SHP77 treated with DMSO at 0.1 percent for 48 hours (cell line): Measurements from ENCODE around the gene PRKAG2.
"Not testable (repeated sequence)": the region's sequence is repeated elsewhere in the genome, so short reads cannot be mapped to it uniquely, and the experiment has no call there.

Experiments used
- DNase-seq: peaks from one replicate; lab custom pipeline; 2025; lab: John Stamatoyannopoulos, UW

PRKAG2 gene

GRCh38 chr7:151884312-151885201, 7.6 kb upstream of the PRKAG2 start:
- DNase-seq = no peak

GRCh38 chr7:151883857-151884256, 6.9 kb upstream of the PRKAG2 start:
- no peak for DNase-seq

- DNase-seq = no peak
These were observed 5.8 kb upstream of the PRKAG2 start for GRCh38 chr7:151882734-151883133.

GRCh38 chr7:151880688-151881087, 3.8 kb upstream of the PRKAG2 start:
- DNase-seq = no peak

GRCh38 chr7:151877911-151878835, 1.3 kb upstream of the PRKAG2 start:
- no peak for DNase-seq

GRCh38 chr7:151875942-151876898, 695 bp downstream of the PRKAG2 start:
- no peak for DNase-seq

- not testable (repeated sequence) for DNase-seq
These were observed 2.4 kb downstream of the PRKAG2 start for GRCh38 chr7:151874479-151874878.

- no peak for DNase-seq
These were observed 3.4 kb downstream of the PRKAG2 start for GRCh38 chr7:151873402-151873965.

- no peak for DNase-seq
These were observed 4.1 kb downstream of the PRKAG2 start for GRCh38 chr7:151872531-151873401.

- DNase-seq = no peak
These were observed 5.0 kb downstream of the PRKAG2 start for GRCh38 chr7:151871904-151872303.

GRCh38 chr7:151871189-151871735, 5.7 kb downstream of the PRKAG2 start:
- no peak for DNase-seq

GRCh38 chr7:151869968-151870918, 6.7 kb downstream of the PRKAG2 start:
- DNase-seq = no peak

GRCh38 chr7:151869455-151869854, 7.5 kb downstream of the PRKAG2 start:
- DNase-seq = no peak

GRCh38 chr7:151869109-151869428, 7.8 kb downstream of the PRKAG2 start:
- no peak for DNase-seq

- no peak for DNase-seq
These were observed 8.4 kb downstream of the PRKAG2 start for GRCh38 chr7:151868396-151869108.

GRCh38 chr7:151867912-151868311, 9.0 kb downstream of the PRKAG2 start:
- no peak for DNase-seq

GRCh38 chr7:151866761-151867655, 9.9 kb downstream of the PRKAG2 start:
- no peak for DNase-seq
